NCI-H1930 (cell line): ENCODE data around the gene RBM33.
"Not testable (repeated sequence)": the region's sequence is repeated elsewhere in the genome, so short reads cannot be mapped to it uniquely, and the experiment has no call there.

ENCODE experiments used
- DNase-seq, 2 experiments: peaks; one replicate each; lab custom pipeline; 2025; lab: John Stamatoyannopoulos, UW

RBM33 gene

GRCh38 chr7:155644178-155644970 is at the start of gene RBM33:
Gene RBM33 (plus strand): TSS chr7:155644661. CDS start chr7:155644877, 216 bp downstream.
- DNase-seq: peak; percentile 68 to 78

DNA sequence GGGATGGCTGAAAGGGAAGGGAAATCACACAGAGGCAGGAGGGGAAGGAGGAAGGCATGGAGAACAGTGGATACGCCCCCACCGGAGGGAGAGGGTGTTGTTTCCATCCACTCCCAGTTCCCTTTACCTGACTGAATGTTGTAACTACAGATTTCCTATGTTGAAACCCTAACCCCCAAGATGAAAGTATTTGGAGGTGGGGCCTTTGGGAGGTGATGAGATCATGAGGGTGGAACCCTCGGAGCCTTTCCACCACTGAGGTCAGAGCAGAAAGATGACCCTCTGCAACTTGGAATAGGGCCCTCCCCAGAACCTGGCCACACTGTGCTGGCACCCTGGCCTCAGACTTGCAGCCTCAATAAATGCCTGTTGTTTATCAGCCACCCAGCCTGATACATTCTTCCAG is 49.5 kb upstream of the RBM33 start:
- DNase-seq: no peak

GRCh38 chr7:155597753-155598140 is 46.7 kb upstream of the RBM33 start:
- DNase-seq: no peak

DNA sequence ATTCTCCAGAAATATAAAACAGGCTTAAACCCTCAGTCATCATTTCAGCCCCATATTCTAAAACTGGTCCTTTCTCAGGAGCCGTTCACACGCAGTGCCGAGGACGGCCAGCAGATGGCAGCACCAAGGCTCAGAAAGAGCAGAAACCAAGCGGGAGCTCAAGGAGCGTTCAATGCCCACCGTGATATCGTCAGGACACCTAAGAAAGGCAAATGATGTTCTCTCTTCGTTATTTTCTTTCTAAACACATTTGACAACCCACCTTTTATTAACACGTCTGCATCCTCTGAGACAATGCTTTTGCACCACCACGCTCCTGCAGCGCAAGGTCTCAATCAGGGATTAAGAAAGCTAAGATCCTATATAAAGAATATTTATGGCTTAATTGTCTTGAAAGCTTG is 45.7 kb upstream of the RBM33 start:
- peak; percentile 64 to 74 for DNase-seq

DNA sequence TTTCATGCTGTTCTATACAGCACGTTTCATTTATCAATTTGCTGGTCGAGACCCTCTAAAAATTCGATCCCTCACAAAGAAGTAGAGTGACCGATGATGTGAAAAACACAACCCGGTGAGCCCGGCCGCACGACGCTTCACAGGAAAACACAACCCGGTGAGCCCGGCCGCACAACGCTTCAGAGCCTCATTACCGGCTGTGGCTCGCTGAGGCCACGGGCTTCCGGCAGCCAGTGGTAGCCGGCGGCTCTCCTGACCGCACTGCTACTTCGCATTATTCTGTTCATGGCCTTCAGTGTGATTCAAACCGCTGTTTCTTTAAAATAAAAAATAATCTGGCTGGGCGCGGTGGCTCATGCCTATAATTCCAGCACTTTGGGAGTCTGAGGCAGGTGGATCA is 42.3 kb upstream of the RBM33 start:
- no peak for DNase-seq

DNA sequence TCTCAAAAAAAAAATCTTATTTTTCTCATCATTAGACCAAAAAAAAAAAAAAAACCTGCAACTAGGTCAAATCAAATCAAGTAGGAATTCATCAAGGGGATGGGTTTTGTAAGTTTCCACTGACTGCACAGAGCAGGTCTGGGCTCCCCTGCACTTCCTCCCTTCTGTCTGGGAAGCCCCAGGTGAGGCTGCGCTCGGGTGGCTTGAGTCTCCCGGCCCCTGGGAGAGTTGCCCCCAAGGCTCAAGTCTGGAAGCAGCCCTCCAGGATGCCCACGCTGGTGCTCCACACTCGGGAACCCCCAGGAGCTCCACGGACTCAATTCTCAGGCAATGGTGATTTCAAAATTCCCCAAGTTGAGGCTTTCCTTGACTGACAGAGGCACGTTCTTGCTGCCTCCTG is 41.7 kb upstream of the RBM33 start:
- no peak for DNase-seq

- DNase-seq: no peak
Observed at GRCh38 chr7:155603205-155603857, 41.1 kb upstream of the RBM33 start.

DNA sequence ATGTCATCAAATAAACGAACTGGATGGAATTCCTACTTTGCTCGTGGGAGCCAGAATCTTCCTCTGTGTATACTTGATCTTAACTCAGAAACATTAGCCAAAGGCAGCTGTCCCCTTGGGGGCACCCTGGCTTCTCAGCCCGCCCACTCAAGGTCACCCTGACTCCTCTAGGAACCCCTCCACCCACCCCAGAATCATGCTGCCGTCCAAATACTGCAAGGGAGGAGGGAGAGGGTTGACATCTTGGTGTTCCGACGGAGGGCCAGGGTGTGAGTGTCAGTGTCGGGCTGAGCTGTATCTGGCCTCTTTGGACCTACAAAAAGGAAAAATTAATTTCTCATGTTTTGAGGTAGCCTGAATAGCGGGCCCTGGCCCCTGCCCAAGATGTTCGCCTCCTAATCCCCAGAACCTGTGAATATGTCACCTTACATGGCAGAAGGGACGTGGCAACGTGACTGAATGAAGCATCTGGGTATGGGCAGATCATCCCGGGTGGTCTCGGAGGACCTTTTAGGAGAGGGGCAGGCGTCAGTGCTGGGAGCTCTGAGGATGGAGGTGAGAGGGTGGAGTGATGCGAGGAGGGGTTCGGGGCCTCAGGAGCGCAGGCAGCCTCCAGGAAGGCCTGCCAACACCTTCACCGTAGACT is 40.5 kb upstream of the RBM33 start:
- DNase-seq: no peak

DNA sequence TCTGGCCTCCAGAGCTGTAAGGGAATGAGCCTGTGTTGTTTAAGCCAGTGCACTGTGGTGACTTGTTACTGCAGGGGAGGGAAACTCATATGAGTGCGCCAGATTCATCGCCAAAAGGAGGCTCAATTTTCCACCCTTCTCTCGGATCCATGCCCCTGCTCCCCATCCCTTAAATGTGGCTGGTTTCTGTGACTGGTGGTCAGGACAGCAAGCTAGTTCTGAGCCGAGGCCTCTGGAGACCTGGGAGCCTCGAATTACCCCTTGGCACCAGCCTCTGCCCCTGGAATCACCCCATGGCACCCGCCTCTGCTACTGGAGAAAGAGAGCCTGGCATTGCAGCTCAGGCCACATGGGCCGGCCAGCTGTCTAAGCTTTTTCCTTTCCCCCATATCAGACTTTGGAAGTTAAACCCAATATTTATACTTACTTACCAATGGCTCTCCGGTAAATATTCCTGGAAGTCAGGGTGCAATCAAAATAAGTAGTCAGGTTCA is 39.9 kb upstream of the RBM33 start:
- no peak for DNase-seq

DNA sequence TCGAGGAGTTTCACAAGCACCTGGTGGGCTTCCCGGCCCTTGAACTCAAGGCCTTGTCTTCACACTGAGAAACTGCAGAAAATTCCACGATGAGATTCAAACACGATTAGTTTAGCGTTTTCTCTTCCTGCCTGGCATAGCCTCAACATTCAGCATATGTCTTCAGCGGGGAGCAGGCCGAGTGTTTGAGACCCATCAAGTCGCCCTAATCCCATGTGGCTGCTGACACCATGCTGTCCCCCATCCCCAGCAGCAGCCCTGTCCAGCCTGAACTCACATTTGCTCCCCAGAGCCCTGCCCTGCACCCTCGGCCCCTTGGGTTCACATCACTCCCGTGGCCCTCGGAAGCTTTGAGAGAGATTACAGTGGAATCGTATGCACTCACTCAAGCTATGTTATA is 35.3 kb upstream of the RBM33 start:
- DNase-seq: no peak

- no peak for DNase-seq
Observed at GRCh38 chr7:155610633-155611193, 33.7 kb upstream of the RBM33 start.

DNA sequence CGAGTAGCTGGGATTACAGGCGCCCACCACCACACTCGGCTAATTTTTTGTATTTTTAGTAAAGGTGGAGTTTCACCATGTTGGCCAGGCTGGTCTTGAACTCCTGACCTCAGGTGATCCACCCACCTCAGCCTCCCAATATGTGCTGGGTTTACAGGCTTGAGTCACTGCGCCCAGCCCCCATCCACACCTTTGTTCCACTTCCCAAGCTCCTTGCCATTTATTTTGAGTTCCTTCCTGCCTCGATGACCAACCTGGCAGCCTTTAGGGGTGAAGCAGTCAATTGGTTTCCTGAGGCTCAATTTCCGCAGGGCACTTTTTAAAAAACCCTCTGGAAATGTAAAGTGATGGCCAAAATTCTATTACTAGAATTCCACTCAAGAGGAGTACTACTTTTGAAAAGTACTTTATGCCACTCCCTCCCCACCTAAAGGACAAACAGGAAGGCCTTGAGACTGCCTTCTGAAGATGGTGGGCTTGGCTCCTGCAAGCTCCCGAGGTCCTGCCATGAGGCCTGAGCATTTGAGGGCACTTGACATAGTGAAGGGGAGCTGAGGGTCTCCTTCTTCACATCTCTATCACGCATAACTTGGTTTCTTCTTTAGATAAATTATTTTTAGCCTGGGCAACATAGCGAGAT is 32.5 kb upstream of the RBM33 start:
- DNase-seq: no peak

DNA sequence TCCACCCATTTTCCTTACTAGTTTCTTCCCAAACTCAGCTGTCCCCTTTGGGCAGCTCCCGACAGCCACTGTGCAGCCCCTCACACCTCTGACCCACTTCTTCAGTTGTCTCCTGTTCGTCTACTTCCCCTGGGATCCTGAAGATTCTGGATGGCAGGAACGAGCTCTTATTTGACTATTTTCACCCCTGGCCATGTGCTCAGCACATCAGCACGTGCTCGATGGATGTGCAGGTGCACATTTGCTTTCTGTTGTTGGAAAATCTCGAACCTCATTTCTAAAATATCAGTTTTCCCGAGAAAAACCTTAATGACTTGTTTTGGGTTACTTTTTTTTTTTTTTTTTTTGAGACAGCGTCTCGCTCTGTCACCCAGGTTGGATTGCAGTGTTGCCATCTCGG is 31.8 kb upstream of the RBM33 start:
- DNase-seq: no peak

DNA sequence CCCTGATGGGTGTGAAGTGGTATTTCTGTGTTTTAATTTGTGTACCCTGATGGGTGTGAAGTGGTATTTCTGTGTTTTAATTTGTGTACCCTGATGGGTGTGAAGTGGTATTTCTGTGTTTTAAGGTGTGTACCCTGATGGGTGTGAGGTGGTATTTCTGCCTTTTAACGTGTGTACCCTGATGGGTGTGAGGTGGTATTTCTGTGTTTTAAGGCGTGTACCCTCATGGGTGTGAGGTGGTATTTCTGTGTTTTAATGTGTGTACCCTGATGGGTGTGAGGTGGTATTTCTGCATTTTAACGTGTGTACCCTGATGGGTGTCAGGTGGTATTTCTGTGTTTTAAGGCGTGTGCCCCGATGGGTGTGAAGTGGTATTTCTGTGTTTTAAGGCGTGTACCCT is 29.4 kb upstream of the RBM33 start:
- not testable (repeated sequence) for DNase-seq

DNA sequence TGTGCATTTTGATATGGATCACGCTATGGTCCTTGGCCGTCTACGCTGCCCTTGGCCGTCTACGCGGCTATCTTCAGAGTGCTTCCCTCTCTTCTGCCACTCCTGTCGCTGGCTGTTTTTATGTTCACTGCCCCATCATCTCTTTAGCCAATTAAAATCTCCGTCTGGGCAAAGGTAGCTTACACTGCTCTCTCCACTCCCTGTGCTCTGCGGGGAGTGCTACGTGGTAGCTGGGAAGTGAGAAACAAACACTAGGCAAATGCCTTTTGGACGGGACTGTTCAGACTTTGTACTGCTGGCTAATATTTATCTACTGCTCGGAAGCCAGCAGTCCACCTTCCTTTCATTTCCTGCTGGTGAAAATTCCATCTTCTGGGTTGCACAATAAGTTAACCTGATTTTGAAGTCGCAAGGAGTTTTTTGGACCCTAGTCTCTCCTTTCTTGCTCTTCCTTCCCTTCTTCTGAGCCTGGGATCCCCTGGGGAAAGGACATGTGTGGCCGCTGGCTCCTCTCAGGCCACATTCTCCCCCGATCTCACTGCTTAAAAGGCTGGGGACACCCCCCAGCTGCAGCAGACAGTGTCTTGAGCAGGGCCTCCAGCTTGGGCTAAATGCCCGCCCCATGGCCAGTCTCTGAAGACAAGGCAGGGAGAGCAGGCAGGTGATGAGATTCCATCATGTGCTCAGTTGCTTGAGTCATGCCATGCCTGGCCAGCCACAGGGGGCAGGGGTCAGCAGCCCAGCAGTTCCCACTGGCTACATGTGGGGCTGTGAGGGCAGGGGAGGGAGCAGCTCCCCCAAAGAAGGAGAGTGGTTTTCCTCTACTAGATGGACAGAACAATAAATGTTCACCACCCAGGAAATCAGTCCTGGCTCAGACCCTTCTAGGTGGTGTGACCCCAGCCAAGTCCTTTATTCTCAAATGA is 25.5 kb upstream of the RBM33 start:
- DNase-seq: no peak

DNA sequence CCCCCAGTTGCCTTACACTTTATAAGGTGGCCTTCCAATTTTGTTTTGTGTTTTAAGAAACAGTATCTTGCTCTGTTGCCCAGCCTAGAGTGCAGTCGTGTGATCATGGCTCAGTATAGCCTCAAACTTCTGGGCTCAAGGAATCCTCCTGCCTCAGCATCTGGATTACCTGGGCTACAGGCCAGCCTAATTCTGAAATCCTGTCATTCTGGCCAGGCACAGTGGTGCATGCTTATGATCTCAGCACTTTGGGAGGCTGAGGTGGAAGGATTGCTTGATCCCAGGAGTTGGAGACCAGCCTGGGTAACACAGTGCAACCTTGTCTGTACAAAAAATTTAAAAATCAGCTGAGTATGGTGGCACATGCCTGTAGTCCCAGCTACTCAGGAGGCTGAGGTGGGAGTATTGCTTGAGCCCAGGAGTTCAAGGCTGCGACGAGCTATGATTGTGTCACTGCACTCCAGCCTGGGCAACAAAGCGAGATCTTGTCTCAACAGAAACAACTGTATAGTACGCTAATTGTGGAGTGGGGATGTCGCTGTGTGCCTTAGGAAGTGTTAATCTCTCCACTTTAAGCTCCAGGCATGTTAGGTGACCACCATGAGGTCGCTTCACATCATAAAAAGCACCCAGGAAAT is 24.7 kb upstream of the RBM33 start:
- DNase-seq: no peak

- DNase-seq: no peak
Observed at GRCh38 chr7:155620497-155620896, 24.0 kb upstream of the RBM33 start.

DNA sequence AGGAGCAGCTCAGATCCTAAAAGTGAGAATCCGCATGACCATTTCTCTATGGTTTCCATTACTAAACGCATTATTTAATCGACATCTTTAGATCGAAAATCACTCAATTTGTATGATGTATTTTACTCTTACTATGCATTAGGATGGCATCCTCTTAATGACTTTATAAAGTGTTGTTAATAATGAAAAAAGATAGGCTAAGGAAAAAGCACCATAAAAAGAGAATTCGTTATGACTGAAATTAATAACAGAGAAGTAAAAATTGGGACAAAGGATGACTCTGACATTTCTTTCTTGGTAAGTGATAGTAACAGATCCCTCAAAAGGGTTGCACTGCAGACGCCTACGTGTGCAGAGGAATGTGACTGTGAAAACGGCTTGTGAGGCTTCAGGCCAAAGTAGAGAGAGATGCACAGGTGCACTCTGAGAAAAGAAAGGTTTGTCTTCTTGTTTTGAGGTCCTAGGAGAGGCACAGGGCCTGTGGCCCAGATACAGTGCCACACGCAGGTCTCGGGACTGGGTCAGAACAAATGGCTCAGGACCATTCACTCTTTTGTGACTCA is 23.0 kb upstream of the RBM33 start:
- DNase-seq: no peak

- no peak for DNase-seq
Observed at GRCh38 chr7:155624412-155624811, 20.0 kb upstream of the RBM33 start.

GRCh38 chr7:155625557-155625956 is 18.9 kb upstream of the RBM33 start:
- no peak for DNase-seq
